HG02678 (cell line): ENCODE results near the gene HSCB.
"Not testable (repeated sequence)": the region's sequence is repeated elsewhere in the genome, so short reads cannot be mapped to it uniquely, and the experiment has no call there.

Experiments used
- ATAC-seq: cut with Tn5 transposase; IDR thresholded peaks from one replicate; pipeline ENCODE4 v1.9.1; 2021; ENCODE audit warnings: mild to moderate bottlenecking, moderate library complexity; ENCODE audit not compliant: unreplicated experiment

Gene HSCB

DNA sequence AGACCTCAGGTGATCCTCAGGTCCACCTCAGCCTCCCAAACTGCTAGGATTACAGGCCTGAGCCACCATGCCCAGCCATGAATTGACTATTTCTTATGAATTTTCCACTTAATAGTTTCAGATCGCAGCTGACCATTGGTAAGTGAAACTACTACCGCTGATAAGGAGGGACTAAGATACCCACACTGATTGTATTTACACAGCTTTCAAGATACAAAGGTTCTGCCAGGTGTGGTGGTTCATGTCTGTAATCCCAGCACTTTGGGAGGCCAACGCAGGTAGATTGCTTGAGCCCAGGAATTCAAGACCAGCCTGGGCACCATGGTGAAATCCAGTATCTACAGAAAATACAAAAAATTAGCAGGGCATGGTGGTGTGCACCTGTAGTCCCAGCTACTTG, 4.1 kb upstream of the HSCB start:
- ATAC-seq: no peak

DNA sequence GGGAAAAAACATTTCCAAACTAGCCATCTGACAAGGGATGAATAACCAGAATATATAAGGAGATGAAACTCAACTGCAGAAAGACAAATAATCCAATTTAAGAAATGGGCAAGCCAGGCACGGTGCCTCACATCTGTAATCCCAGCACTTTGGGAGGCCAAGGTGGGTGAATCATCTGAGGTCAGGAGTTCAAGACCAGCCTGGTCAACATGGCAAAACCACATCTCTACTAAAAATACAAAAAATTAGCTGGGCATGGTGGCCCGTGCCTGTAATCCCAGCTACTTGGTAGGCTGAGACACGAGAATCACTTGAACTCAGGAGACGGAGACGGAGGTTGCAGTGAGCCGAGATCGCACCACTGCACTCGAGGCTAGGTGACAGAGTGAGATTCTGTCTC, 3.0 kb upstream of the HSCB start:
- not testable (repeated sequence) for ATAC-seq

- ATAC-seq: no peak
These were observed 547 bp upstream of the HSCB start for GRCh38 chr22:28741200-28741784.

- ATAC-seq: no peak
These were observed 723 bp downstream of the HSCB start for GRCh38 chr22:28742562-28742962.

DNA sequence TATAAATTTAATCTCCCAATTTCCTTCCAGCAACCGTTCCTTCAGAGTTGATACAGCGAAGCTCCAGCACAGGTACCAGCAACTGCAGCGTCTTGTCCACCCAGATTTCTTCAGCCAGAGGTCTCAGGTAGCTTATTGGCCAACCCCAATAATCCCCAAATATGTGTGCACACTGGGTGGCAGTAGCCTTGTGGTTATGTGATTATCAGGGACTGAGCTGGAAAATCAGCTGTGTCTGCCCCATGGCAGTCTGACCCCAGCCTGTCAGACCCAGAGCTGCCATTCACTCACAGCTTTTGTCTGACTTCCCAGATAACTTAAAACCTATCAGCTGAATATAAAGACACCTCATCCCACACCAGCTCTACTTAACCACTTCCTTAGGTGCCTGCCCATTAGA, 2.0 kb downstream of the HSCB start:
- no peak for ATAC-seq

DNA sequence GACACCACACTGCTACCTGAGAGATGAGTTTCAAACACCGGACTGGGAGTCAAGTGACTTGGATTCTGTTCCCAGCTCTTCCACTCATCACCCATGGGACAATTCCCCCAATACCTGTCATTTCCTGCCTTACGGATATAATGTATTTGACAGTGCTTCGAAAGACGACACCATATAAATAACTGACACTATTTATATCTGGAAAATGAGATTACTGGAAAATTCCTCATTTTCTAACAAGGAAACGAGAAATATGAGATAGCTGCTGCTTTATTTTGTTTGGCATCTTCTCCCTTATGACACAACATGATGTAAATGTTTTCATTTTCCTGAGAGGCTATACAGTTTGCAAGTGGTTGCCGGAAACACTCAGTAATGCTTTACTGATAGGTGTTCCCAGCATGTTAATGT, 8.6 kb downstream of the HSCB start:
- ATAC-seq: no peak

DNA sequence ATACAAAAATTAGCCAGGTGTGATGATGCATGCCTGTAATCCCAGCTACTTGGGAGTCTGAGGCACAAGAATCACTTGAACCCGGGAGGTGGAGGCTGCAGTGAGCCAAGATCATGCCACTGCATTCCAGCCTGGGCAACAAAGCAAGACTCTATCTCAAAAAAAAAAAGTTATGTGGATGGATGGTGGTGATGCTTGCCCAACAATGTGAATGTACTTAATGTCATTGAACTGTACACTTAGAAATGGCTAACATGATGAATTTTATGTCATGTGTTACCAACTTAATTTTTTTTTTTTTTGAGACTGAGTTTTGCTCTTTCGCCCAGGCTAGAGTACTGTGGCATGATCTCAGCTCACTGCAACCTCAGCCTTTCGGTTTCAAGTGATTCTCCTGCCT, 12.7 kb downstream of the HSCB start:
- ATAC-seq: not testable (repeated sequence)

GRCh38 chr22:28759861-28760560, 18.2 kb downstream of the HSCB start:
- ATAC-seq: no peak

GRCh38 chr22:28761449-28761755, 19.6 kb downstream of the HSCB start:
- ATAC-seq: no peak

DNA sequence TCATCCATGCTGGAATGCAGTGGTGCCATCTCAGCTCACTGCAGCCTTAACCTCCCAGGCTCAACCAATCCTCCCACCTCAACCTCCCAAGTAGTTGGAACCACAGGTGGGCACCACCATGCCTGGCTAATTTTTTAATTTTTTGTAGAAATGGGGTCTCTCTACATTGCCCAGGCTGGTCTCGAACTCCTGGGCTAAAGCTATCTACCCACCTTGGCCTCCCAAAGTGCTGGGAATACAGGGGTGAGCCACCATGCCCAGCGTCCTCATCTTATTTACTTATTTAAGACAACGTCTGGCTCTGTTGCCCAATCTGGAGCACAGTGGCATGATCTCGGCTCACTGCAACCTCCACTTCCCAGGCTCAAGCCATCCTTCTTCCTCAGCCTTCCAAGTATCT, 20.2 kb downstream of the HSCB start:
- not testable (repeated sequence) for ATAC-seq

- ATAC-seq: no peak
These were observed 24.8 kb downstream of the HSCB start for GRCh38 chr22:28766628-28767027.

- no peak for ATAC-seq
These were observed 27.0 kb downstream of the HSCB start for GRCh38 chr22:28768701-28769393.

- ATAC-seq: no peak
These were observed 27.7 kb downstream of the HSCB start for GRCh38 chr22:28769394-28770085.

- no peak for ATAC-seq
These were observed 29.5 kb downstream of the HSCB start for GRCh38 chr22:28771195-28771791.

DNA sequence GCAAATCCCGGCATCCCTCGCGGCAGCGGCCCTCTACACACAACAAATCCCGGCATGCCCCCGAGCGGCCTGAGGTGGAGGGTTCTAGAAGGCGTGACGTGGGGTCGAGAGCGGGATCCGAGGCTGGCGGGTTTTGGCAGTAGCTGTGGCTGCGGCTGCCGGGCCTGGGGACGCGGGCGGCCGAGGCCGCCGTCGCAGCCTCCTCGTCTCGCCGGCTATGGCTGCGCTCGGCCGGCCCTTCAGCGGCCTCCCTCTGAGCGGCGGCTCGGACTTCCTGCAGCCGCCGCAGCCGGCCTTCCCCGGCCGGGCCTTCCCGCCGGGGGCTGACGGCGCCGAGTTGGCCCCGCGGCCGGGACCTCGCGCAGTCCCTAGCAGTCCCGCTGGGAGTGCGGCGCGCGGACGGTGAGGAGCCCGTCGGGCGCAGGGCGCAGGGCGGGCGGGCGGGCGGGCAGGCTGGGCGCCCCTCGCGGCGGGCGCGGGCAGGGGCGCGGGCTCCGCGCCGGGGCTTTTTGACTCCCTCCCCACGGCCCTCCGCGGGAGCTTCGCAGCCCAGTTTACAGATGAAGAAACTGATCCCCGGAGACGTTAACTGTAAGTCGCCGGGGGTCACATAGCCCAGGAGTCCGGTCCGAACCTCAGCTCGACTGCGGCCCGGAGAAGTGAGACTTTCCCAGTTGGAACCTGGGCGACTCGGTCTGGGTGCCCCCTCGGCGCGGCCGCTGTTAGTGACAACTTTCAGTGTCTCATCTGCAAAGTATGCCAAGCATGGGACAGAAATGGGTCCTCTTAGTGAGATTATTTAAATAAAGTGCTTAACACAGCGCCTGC, 31.0 kb downstream of the HSCB start, which contains the start of gene CCDC117:
TSS of gene CCDC117 (plus strand) at position 63 of the 828 bp plus-strand sequence. CDS start at position 218, 155 bp downstream.
- peak; percentile 92 for ATAC-seq

DNA sequence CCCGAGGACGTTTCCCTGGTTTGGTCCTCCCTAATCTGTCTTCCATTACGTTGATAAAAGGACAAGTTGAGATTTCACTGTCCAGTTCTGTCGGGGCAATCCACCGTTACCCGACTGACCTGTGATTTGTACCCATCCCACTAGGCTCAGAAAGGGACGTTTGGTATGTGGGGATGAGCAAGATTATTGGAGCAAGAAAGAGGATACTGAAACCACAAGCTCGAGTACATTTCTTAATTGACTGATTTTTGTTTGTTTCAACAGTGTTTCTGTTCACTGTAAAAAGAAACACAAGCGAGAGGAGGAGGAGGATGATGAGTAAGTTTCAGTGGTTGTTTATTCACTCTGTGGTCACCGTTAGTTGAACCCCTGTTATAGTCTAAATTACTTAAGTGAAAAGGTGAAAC, 31.6 kb downstream of the HSCB start:
- ATAC-seq: peak; percentile 22

DNA sequence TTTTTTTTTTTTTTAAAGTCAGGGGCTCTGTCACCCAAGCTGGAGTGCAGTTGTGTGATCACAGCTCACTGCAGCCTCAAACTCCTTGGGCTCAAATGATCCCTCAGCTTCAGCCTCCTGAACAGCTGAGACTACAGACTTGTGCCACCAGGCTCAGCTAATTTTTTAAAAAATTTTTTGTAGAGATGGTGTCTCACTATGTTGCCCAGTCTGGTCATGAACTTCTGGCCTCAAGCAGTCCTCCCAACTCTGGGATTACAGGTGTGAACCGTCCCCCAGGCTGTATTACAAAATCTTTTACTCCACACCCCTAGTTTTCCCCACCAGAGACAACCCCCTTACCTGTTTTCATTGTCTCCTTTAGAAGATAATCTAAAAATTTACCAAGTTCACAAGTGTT, 32.5 kb downstream of the HSCB start:
- no peak for ATAC-seq

- no peak for ATAC-seq
These were observed 38.0 kb downstream of the HSCB start for GRCh38 chr22:28779833-28780232.

DNA sequence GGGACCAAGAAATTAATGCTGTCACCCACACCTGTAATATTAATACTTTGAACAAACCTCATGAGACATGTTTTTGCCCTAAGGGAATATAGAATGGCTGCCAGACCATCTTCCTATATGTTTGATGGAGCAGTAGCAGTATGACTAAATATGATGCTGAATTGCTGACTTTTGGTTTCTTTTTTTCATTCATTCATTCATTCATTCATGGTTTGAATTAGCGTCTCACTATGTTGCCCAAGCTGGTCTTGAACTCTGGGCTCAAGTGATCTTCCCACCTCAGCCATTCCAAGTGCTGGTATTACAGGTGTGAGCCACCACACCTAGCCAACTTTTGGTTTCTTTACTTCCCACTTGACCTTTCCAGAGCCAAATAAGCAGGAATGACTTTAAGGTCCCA, 38.5 kb downstream of the HSCB start:
- ATAC-seq: no peak
